Astrocyte (in vitro differentiated cells and primary cell): Measurements from ENCODE around the gene MATN1. TPM values are rescaled to one million over a fixed set of nuclear protein-coding genes. Genes with fewer than 3 reads are reported as not detected.

ENCODE experiments used
- DNase-seq: peaks from one replicate; pipeline ENCODE4 v3.0.0-alpha.2; 2010; ENCODE audit warnings: low read depth
- FAIRE-seq: peaks from 2 replicates; lab custom pipeline; 2011; peaks lifted over from hg19 to GRCh38; lab: Jason Lieb, UNC
- H2AFZ ChIP-seq: 2 replicates; pipeline ENCODE4 v1.6.0; 2012; ENCODE audit warnings: low read depth, low read length, inconsistent platforms
- H3K27ac ChIP-seq: 2 replicates; pipeline ENCODE4 v1.5.1; 2011; ENCODE audit warnings: low read depth, low read length, inconsistent platforms
- H3K27me3 ChIP-seq: 2 replicates; pipeline ENCODE4 v1.6.0; 2011; ENCODE audit warnings: low read length, inconsistent platforms; ENCODE audit not compliant: insufficient read depth
- H3K36me3 ChIP-seq: 2 replicates; pipeline ENCODE4 v1.5.1; 2011; ENCODE audit warnings: low read length, inconsistent platforms; ENCODE audit not compliant: insufficient read depth
- H3K4me1 ChIP-seq: 2 replicates; pipeline ENCODE4 v1.5.1; 2011; ENCODE audit warnings: low read length, inconsistent platforms; ENCODE audit not compliant: insufficient read depth
- H3K4me2 ChIP-seq: 2 replicates; pipeline ENCODE4 v1.6.0; 2012; ENCODE audit warnings: low read length, inconsistent platforms
- H3K4me3 ChIP-seq: 2 replicates; pipeline ENCODE4 v1.5.1; 2011; ENCODE audit warnings: low read depth, mild to moderate bottlenecking, low read length, inconsistent platforms; ENCODE audit not compliant: insufficient read depth
- H3K79me2 ChIP-seq: 2 replicates; pipeline ENCODE4 v1.6.0; 2012; ENCODE audit warnings: mild to moderate bottlenecking, low read length, inconsistent platforms; ENCODE audit not compliant: insufficient read depth
- H3K9ac ChIP-seq: 2 replicates; pipeline ENCODE4 v1.6.0; 2012; ENCODE audit warnings: mild to moderate bottlenecking, low read length, inconsistent platforms
- H3K9me3 ChIP-seq: 2 replicates; pipeline ENCODE4 v1.5.1; 2012; ENCODE audit warnings: low read depth, mild to moderate bottlenecking, low read length, inconsistent platforms; ENCODE audit not compliant: insufficient read depth
- H4K20me1 ChIP-seq: 2 replicates; pipeline ENCODE4 v1.6.0; 2012; ENCODE audit warnings: low read length, inconsistent platforms; ENCODE audit not compliant: insufficient read depth
- H3K27ac Mint-ChIP-seq: one replicate; pipeline ENCODE4 v1.8.0; 2021; ENCODE audit warnings: mild to moderate bottlenecking, mixed read lengths; ENCODE audit not compliant: unreplicated experiment
- H3K27me3 Mint-ChIP-seq: one replicate; pipeline ENCODE4 v1.8.0; 2021; ENCODE audit warnings: low read depth, mixed read lengths; ENCODE audit not compliant: unreplicated experiment
- H3K36me3 Mint-ChIP-seq: one replicate; pipeline ENCODE4 v1.8.0; 2021; ENCODE audit warnings: low read depth, mixed read lengths; ENCODE audit not compliant: unreplicated experiment
- H3K4me1 Mint-ChIP-seq: one replicate; pipeline ENCODE4 v1.8.0; 2021; ENCODE audit warnings: low read depth, mixed read lengths; ENCODE audit not compliant: unreplicated experiment
- H3K4me3 Mint-ChIP-seq: one replicate; pipeline ENCODE4 v1.8.0; 2021; ENCODE audit warnings: mild to moderate bottlenecking, moderate library complexity, mixed read lengths; ENCODE audit not compliant: unreplicated experiment
- H3K9me3 Mint-ChIP-seq: one replicate; pipeline ENCODE4 v1.8.0; 2021; ENCODE audit warnings: mild to moderate bottlenecking, mixed read lengths; ENCODE audit not compliant: unreplicated experiment
- CTCF ChIP-seq: IDR thresholded peaks from 2 replicates; pipeline ENCODE4 v1.5.1; 2011; ENCODE audit warnings: low read depth, mild to moderate bottlenecking, inconsistent platforms, low read length, moderate library complexity; ENCODE audit not compliant: insufficient read depth
- EZH2 ChIP-seq: IDR thresholded peaks from 2 replicates; pipeline ENCODE4 v1.6.1; 2012; ENCODE audit warnings: mild to moderate bottlenecking, low read length, inconsistent platforms; ENCODE audit not compliant: insufficient read depth
- total RNA-seq: library from RNA; stranded (reverse); gene quantifications from 2 replicates; pipeline ENCODE4 v1.2.1, GENCODE V29; 2021

MATN1 gene
- total RNA-seq, 1 donor from 2014 or later: 0.32 TPM

- no peak for FAIRE-seq
- Histone ChIP-seq H3K9me3 (no peaks in the 10 kb centered on the region), H3K9ac (no peak overlapping the region), H2AFZ (no peak overlapping the region), H4K20me1 (no peaks in the 10 kb centered on the region), H3K27me3 (peaks cover 2% of the 10 kb centered on the region), H3K4me1 (peaks cover 8% of the 10 kb centered on the region), H3K36me3 (no peaks in the 10 kb centered on the region), H3K4me3 (no peak overlapping the region), H3K27ac (no peak overlapping the region), H3K4me2 (no peak overlapping the region), H3K79me2 (no peaks in the 10 kb centered on the region)
- Mint-ChIP-seq H3K4me3 (no peak overlapping the region), H3K36me3 (no peaks in the 10 kb centered on the region), H3K9me3 (no peaks in the 10 kb centered on the region), H3K27me3 (peaks cover 5% of the 10 kb centered on the region), H3K27ac (no peak overlapping the region), H3K4me1 (peaks cover 21% of the 10 kb centered on the region)
- DNase-seq: no peak
- no peak for TF ChIP-seq EZH2
- no peak for TF ChIP-seq CTCF
Measured at GRCh38 chr1:30729901-30730300, 6.5 kb upstream of the MATN1 start.

DNA sequence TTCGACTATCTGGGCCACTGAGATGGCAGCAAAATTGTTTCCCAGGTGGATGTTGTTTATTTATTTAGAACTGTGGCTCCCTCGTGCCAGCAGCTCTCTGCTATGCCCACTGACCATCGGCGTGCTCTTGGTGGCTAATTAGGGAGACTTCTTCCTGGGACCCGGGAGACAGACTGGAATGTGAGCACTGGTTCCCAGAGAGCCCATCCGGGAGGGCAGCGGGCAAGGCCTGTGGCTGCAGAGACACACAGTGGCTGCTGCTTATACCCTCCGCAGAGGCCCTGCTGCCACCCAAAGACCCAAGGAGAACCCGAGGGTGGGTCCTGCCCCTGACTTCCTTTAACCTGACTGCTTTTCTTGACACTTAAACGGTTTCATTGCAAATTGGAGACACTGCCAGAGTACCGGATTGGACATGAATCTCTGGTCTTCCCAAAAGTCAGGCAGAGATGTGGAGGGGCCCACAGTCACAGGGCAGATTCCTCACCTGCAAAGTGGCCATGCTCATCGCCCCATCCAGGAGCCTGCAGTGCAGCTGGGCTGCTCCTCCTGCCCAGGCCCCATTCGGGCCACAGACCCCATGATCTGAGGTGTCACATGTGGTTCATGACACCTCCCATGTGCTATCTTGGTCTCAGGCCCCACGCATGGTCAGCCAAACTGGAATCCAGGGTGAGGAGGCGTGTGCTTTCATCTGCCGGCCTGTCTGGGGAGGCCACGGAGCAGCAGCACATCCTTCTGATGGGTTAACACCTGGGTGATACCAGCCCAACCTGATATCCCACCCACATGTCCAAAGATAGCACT is 5.7 kb upstream of the MATN1 start:
- no peaks in the 10 kb centered on the region for H4K20me1 ChIP-seq
- H3K36me3 ChIP-seq: no peaks in the 10 kb centered on the region
- H3K4me2 ChIP-seq: no peak overlapping the region
- no peak for FAIRE-seq
- DNase-seq: no peak
- no peak overlapping the region for H3K9ac ChIP-seq
- no peaks in the 10 kb centered on the region for H3K9me3 ChIP-seq
- peaks cover 2% of the 10 kb centered on the region for H3K27me3 ChIP-seq
- no peak overlapping the region for H2AFZ ChIP-seq
- H3K27ac Mint-ChIP-seq: no peak overlapping the region
- no peaks in the 10 kb centered on the region for H3K79me2 ChIP-seq
- peaks cover 20% of the 10 kb centered on the region for H3K4me1 Mint-ChIP-seq
- H3K4me3 ChIP-seq: no peak overlapping the region
- TF ChIP-seq CTCF: no peak
- no peak overlapping the region for H3K27ac ChIP-seq
- no peaks in the 10 kb centered on the region for H3K9me3 Mint-ChIP-seq
- H3K4me1 ChIP-seq: peaks cover 8% of the 10 kb centered on the region
- H3K4me3 Mint-ChIP-seq: no peak overlapping the region
- H3K36me3 Mint-ChIP-seq: no peaks in the 10 kb centered on the region
- H3K27me3 Mint-ChIP-seq: peaks cover 3% of the 10 kb centered on the region

DNA sequence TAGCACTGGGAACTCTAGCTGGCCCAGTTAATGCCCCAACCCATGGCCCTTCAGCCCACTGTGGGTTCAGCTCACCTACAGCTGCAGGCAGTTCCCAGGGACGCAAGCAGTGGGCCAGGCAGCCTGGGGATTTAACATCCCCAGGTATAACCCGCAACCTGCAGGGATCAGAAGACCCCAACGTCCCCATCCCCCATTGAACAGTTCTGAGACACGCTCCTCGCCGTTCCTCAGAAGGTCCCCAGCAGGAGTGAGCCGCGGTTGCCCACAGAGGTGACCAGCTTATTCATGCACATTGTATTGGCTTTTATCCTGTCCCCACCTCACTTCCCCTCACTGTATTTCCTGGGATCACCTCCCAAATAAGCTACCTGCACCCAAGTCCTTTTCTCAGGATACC is 5.0 kb upstream of the MATN1 start:
- Mint-ChIP-seq H3K27me3 (peaks cover 6% of the 10 kb centered on the region), H3K36me3 (no peaks in the 10 kb centered on the region), H3K4me3 (no peak overlapping the region), H3K9me3 (no peaks in the 10 kb centered on the region), H3K4me1 (peaks cover 18% of the 10 kb centered on the region), H3K27ac (peak overlapping the region; percentile 43)
- no peak for FAIRE-seq
- H3K9ac ChIP-seq: no peak overlapping the region
- H3K27me3 ChIP-seq: peaks cover 2% of the 10 kb centered on the region
- no peaks in the 10 kb centered on the region for H3K36me3 ChIP-seq
- no peak for TF ChIP-seq CTCF
- TF ChIP-seq EZH2: no peak
- no peaks in the 10 kb centered on the region for H4K20me1 ChIP-seq
- no peaks in the 10 kb centered on the region for H3K79me2 ChIP-seq
- H2AFZ ChIP-seq: no peak overlapping the region
- H3K4me2 ChIP-seq: peak overlapping the region; percentile 28
- H3K4me1 ChIP-seq: peaks cover 8% of the 10 kb centered on the region
- no peak for DNase-seq
- no peak overlapping the region for H3K27ac ChIP-seq
- no peak overlapping the region for H3K4me3 ChIP-seq
- no peaks in the 10 kb centered on the region for H3K9me3 ChIP-seq
